Measurements from ENCODE around the gene MAP2K4. TPM values are rescaled to one million over a fixed set of nuclear protein-coding genes. Genes with fewer than 3 reads are reported as not detected.

The MAP2K4 gene
- total RNA-seq, 1 donor from 2014 or later, result 32.7 TPM

- Mint-ChIP-seq H3K27me3 (no peaks in the 10 kb centered on the region), H3K4me3 (no peak overlapping the region), H3K9me3 (no peaks in the 10 kb centered on the region), H3K4me1 (peaks cover 16% of the 10 kb centered on the region), H3K36me3 (ENCODE audit: low read depth) (peaks cover 36% of the 10 kb centered on the region), H3K27ac (no peak overlapping the region)
- no peak for DNase-seq
- intact Hi-C loops (cut with micrococcal nuclease), result no loop called here
These were observed 64.6 kb downstream of the MAP2K4 start for GRCh38 chr17:12085076-12085949.

- H3K9me3 Mint-ChIP-seq, result no peaks in the 10 kb centered on the region
- H3K36me3 Mint-ChIP-seq (ENCODE audit: low read depth), result peaks cover 26% of the 10 kb centered on the region
- H3K4me3 Mint-ChIP-seq, result no peak overlapping the region
- H3K4me1 Mint-ChIP-seq, result peaks cover 14% of the 10 kb centered on the region
- intact Hi-C loops (cut with micrococcal nuclease), result no loop called here
- no peaks in the 10 kb centered on the region for H3K27me3 Mint-ChIP-seq
- H3K27ac Mint-ChIP-seq, result no peak overlapping the region
- DNase-seq, result no peak
These were observed 67.4 kb downstream of the MAP2K4 start for GRCh38 chr17:12088035-12088434.

GRCh38 chr17:12089809-12090384, 69.2 kb downstream of the MAP2K4 start:
- DNase-seq, result no peak
- no peaks in the 10 kb centered on the region for H3K27me3 Mint-ChIP-seq
- no peak overlapping the region for H3K27ac Mint-ChIP-seq
- peaks cover 28% of the 10 kb centered on the region for H3K36me3 Mint-ChIP-seq (ENCODE audit: low read depth)
- H3K4me1 Mint-ChIP-seq, result peaks cover 14% of the 10 kb centered on the region
- intact Hi-C loops (cut with micrococcal nuclease), result no loop called here
- no peaks in the 10 kb centered on the region for H3K9me3 Mint-ChIP-seq
- H3K4me3 Mint-ChIP-seq, result no peak overlapping the region

GRCh38 chr17:12094336-12094735, 73.7 kb downstream of the MAP2K4 start:
- H3K9me3 Mint-ChIP-seq, result no peaks in the 10 kb centered on the region

GRCh38 chr17:12095522-12095921, 74.8 kb downstream of the MAP2K4 start:
- no peak for DNase-seq
- Mint-ChIP-seq H3K27ac (no peak overlapping the region), H3K27me3 (no peaks in the 10 kb centered on the region), H3K4me3 (no peak overlapping the region), H3K9me3 (no peaks in the 10 kb centered on the region), H3K4me1 (no peaks in the 10 kb centered on the region), H3K36me3 (ENCODE audit: low read depth) (peaks cover 24% of the 10 kb centered on the region)
- intact Hi-C loops (cut with micrococcal nuclease), result no loop called here

More at GRCh38 chr17:12094336-12094735, 73.7 kb downstream of the MAP2K4 start:
- Mint-ChIP-seq H3K27me3 (no peaks in the 10 kb centered on the region), H3K4me3 (no peak overlapping the region), H3K4me1 (peaks cover 7% of the 10 kb centered on the region), H3K27ac (no peak overlapping the region), H3K36me3 (ENCODE audit: low read depth) (peaks cover 33% of the 10 kb centered on the region)
- no peak for DNase-seq
- intact Hi-C loops (cut with micrococcal nuclease), result no loop called here

- Mint-ChIP-seq H3K9me3 (no peaks in the 10 kb centered on the region), H3K4me1 (no peaks in the 10 kb centered on the region), H3K4me3 (no peak overlapping the region), H3K27me3 (no peaks in the 10 kb centered on the region), H3K36me3 (ENCODE audit: low read depth) (peaks cover 25% of the 10 kb centered on the region), H3K27ac (no peak overlapping the region)
- no peak for DNase-seq
- intact Hi-C loops (cut with micrococcal nuclease), result no loop called here
These were observed 76.6 kb downstream of the MAP2K4 start for GRCh38 chr17:12097326-12097725.

GRCh38 chr17:12098568-12098967, 77.9 kb downstream of the MAP2K4 start:
- Mint-ChIP-seq H3K27ac (no peak overlapping the region), H3K9me3 (no peaks in the 10 kb centered on the region), H3K27me3 (no peaks in the 10 kb centered on the region), H3K4me1 (no peaks in the 10 kb centered on the region), H3K36me3 (ENCODE audit: low read depth) (peaks cover 27% of the 10 kb centered on the region), H3K4me3 (no peak overlapping the region)
- DNase-seq, result no peak
- intact Hi-C loops (cut with micrococcal nuclease), result no loop called here

- intact Hi-C loops (cut with micrococcal nuclease), result no loop called here
- Mint-ChIP-seq H3K4me3 (no peak overlapping the region), H3K27ac (no peak overlapping the region), H3K4me1 (no peaks in the 10 kb centered on the region), H3K9me3 (no peaks in the 10 kb centered on the region), H3K36me3 (ENCODE audit: low read depth) (peaks cover 27% of the 10 kb centered on the region), H3K27me3 (no peaks in the 10 kb centered on the region)
- DNase-seq, result no peak
These were observed 78.7 kb downstream of the MAP2K4 start for GRCh38 chr17:12099412-12099811.

GRCh38 chr17:12104831-12105230, 84.2 kb downstream of the MAP2K4 start:
- Mint-ChIP-seq H3K9me3 (no peaks in the 10 kb centered on the region), H3K27me3 (no peaks in the 10 kb centered on the region), H3K27ac (no peak overlapping the region), H3K36me3 (ENCODE audit: low read depth) (peaks cover 13% of the 10 kb centered on the region), H3K4me1 (peaks cover under 1% of the 10 kb centered on the region), H3K4me3 (no peak overlapping the region)
- intact Hi-C loops (cut with micrococcal nuclease), result no loop called here
- no peak for DNase-seq

GRCh38 chr17:12107905-12108304, 87.2 kb downstream of the MAP2K4 start:
- Mint-ChIP-seq H3K9me3 (no peaks in the 10 kb centered on the region), H3K4me1 (peaks cover 1% of the 10 kb centered on the region), H3K4me3 (no peak overlapping the region), H3K27ac (no peak overlapping the region), H3K27me3 (no peaks in the 10 kb centered on the region), H3K36me3 (ENCODE audit: low read depth) (peaks cover 26% of the 10 kb centered on the region)
- intact Hi-C loops (cut with micrococcal nuclease), result no loop called here
- no peak for DNase-seq

- DNase-seq, result no peak
- Mint-ChIP-seq H3K4me1 (peaks cover 1% of the 10 kb centered on the region), H3K36me3 (ENCODE audit: low read depth) (peaks cover 44% of the 10 kb centered on the region), H3K9me3 (no peaks in the 10 kb centered on the region), H3K4me3 (no peak overlapping the region), H3K27ac (no peak overlapping the region), H3K27me3 (no peaks in the 10 kb centered on the region)
- intact Hi-C loops (cut with micrococcal nuclease), result no loop called here
These were observed 90.2 kb downstream of the MAP2K4 start for GRCh38 chr17:12110906-12111305.

GRCh38 chr17:12113156-12113555, 92.5 kb downstream of the MAP2K4 start:
- Mint-ChIP-seq H3K27me3 (no peaks in the 10 kb centered on the region), H3K4me3 (no peak overlapping the region), H3K36me3 (ENCODE audit: low read depth) (peaks cover 56% of the 10 kb centered on the region), H3K4me1 (peaks cover 1% of the 10 kb centered on the region), H3K27ac (no peak overlapping the region), H3K9me3 (no peaks in the 10 kb centered on the region)
- no peak for DNase-seq
- intact Hi-C loops (cut with micrococcal nuclease), result no loop called here

- no peak overlapping the region for H3K4me3 Mint-ChIP-seq
- no peaks in the 10 kb centered on the region for H3K27me3 Mint-ChIP-seq
- intact Hi-C loops (cut with micrococcal nuclease), result no loop called here
- no peaks in the 10 kb centered on the region for H3K9me3 Mint-ChIP-seq
- peaks cover 60% of the 10 kb centered on the region for H3K36me3 Mint-ChIP-seq (ENCODE audit: low read depth)
- peaks cover under 1% of the 10 kb centered on the region for H3K4me1 Mint-ChIP-seq
- no peak overlapping the region for H3K27ac Mint-ChIP-seq
- no peak for DNase-seq
These were observed 94.2 kb downstream of the MAP2K4 start for GRCh38 chr17:12114686-12115418.

- intact Hi-C loops (cut with micrococcal nuclease), result no loop called here
- H3K27me3 Mint-ChIP-seq, result no peaks in the 10 kb centered on the region
- peaks cover 57% of the 10 kb centered on the region for H3K36me3 Mint-ChIP-seq (ENCODE audit: low read depth)
- no peak overlapping the region for H3K4me3 Mint-ChIP-seq
- DNase-seq, result no peak
- no peaks in the 10 kb centered on the region for H3K4me1 Mint-ChIP-seq
- no peaks in the 10 kb centered on the region for H3K9me3 Mint-ChIP-seq
- no peak overlapping the region for H3K27ac Mint-ChIP-seq
These were observed 95.5 kb downstream of the MAP2K4 start for GRCh38 chr17:12116143-12116542.

Data from activated CD4-positive, alpha-beta T cell treated with anti-CD3 and anti-CD28 coated beads, Interleukin-2, amount 10 ng/mL, durations not matched to agents 24 days and 14 days (primary cell).